WERI-Rb-1 (cell line): ENCODE measurements around the gene TEAD1.

ENCODE experiments used
- DNase-seq: peaks from one replicate; pipeline ENCODE4 v3.0.0-alpha.2; 2020
- H3K27ac ChIP-seq: fragments of 250-450 bp; sonication (Bioruptor Pico); 2 replicates; pipeline ENCODE4 v1.5.1; 2020; ENCODE audit warnings: mild to moderate bottlenecking, moderate library complexity
- H3K27me3 ChIP-seq: fragments of 250-450 bp; sonication (Bioruptor Pico); 2 replicates; pipeline ENCODE4 v1.5.1; 2021; ENCODE audit warnings: mild to moderate bottlenecking, low read depth, moderate library complexity; ENCODE audit not compliant: insufficient read depth, severe bottlenecking
- H3K36me3 ChIP-seq: fragments of 250-450 bp; sonication (Bioruptor Pico); 2 replicates; pipeline ENCODE4 v1.5.1; 2020; ENCODE audit warnings: mild to moderate bottlenecking, moderate library complexity
- H3K4me3 ChIP-seq: 2 replicates; pipeline ENCODE4 v1.5.1; 2011; ENCODE audit warnings: low read depth, mild to moderate bottlenecking, control low read depth, low read length
- H3K9me3 ChIP-seq: fragments of 250-450 bp; sonication (Bioruptor Pico); 2 replicates; pipeline ENCODE4 v1.5.1; 2021; ENCODE audit warnings: mild to moderate bottlenecking, moderate library complexity; ENCODE audit not compliant: severe bottlenecking
- TF ChIP-seq, protein P1 (sequence below): IDR thresholded peaks from 2 replicates; pipeline ENCODE4 v1.5.1; 2011; ENCODE audit warnings: low read depth, mild to moderate bottlenecking, control low read depth, inconsistent platforms, low read length

Gene TEAD1

DNA sequence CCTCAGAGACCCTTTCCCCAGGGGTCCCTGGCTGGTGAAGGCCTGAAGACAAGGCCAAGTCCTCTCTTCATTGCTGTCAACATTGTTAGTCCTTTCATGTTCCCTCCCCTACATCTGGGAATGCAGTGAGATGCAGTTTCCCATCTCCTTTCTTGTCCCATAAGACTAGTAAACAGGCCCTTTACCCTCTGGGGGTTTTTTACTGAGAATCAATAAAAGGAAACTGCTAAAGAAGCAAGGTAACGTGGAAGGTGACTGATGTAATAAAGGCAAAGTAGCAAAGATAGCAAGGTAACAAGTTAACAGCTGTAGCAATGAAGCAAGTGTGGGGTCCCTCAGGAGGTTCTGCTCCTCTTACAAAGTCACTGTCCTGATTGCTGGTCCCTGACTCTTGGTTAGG, 37.3 kb downstream of the TEAD1 start:
- Histone ChIP-seq H3K9me3 (no peaks in the 10 kb centered on the region), H3K4me3 (no peak overlapping the region), H3K27ac (no peak overlapping the region), H3K27me3 (no peaks in the 10 kb centered on the region), H3K36me3 (no peaks in the 10 kb centered on the region)
- no peak for DNase-seq
- TF ChIP-seq, protein P1, sequence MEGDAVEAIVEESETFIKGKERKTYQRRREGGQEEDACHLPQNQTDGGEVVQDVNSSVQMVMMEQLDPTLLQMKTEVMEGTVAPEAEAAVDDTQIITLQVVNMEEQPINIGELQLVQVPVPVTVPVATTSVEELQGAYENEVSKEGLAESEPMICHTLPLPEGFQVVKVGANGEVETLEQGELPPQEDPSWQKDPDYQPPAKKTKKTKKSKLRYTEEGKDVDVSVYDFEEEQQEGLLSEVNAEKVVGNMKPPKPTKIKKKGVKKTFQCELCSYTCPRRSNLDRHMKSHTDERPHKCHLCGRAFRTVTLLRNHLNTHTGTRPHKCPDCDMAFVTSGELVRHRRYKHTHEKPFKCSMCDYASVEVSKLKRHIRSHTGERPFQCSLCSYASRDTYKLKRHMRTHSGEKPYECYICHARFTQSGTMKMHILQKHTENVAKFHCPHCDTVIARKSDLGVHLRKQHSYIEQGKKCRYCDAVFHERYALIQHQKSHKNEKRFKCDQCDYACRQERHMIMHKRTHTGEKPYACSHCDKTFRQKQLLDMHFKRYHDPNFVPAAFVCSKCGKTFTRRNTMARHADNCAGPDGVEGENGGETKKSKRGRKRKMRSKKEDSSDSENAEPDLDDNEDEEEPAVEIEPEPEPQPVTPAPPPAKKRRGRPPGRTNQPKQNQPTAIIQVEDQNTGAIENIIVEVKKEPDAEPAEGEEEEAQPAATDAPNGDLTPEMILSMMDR, result no peak

GRCh38 chr11:12712132-12712531, 37.9 kb downstream of the TEAD1 start:
- H3K9me3 ChIP-seq, result no peaks in the 10 kb centered on the region
- DNase-seq, result no peak

DNA sequence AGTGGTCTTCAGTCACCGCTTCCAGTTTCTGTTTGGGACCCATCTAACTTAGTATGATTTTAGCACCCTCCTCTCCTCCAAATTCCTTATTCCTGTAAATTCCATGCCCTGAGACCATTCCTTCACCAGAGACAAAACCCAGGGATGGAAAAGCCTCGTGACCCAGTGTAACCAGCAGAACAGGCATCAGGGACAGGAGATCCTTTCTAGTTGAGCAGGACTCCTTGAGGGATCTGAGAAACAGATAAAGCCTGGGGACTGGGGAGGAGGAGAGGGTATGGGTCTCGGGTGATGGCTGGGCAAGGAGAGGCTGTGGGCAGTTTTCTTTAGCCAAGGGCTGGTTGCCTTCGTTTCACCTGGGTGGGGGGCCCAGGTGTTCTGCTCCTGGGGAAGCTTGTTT, 40.9 kb downstream of the TEAD1 start:
- TF ChIP-seq, protein P1, result no peak
- DNase-seq, result no peak
- H3K36me3 ChIP-seq, result no peaks in the 10 kb centered on the region
- no peak overlapping the region for H3K4me3 ChIP-seq
- H3K9me3 ChIP-seq, result no peaks in the 10 kb centered on the region
- H3K27ac ChIP-seq, result no peak overlapping the region
- no peaks in the 10 kb centered on the region for H3K27me3 ChIP-seq

More at GRCh38 chr11:12712132-12712531, 37.9 kb downstream of the TEAD1 start:
- Histone ChIP-seq H3K4me3 (no peak overlapping the region), H3K36me3 (no peaks in the 10 kb centered on the region), H3K27me3 (no peaks in the 10 kb centered on the region), H3K27ac (no peak overlapping the region)
- TF ChIP-seq, protein P1, result no peak

GRCh38 chr11:12715941-12716340, 41.7 kb downstream of the TEAD1 start:
- TF ChIP-seq, protein P1, result no peak

DNA sequence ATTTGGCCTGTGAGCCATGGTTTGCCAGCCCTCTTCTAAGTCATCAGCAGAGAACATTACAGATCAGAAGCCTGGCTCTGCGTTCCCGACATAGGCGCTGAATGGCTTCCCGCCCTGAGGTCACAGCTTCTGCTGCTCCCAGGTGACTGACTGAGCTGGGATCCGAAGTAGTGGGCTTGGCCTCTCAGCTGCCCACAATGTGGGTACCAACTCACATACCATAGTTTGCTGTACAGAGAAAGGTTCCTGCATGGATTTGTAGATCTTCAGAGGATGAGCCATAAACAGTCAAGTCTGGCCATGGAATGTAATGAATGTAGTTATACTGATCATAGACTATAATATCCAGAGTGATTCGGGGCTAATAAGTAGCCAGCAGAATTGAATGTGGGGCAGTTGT, 42.6 kb downstream of the TEAD1 start:
- no peaks in the 10 kb centered on the region for H3K36me3 ChIP-seq
- no peak overlapping the region for H3K27ac ChIP-seq
- TF ChIP-seq, protein P1, result no peak
- H3K27me3 ChIP-seq, result no peaks in the 10 kb centered on the region
- no peak for DNase-seq
- H3K4me3 ChIP-seq, result no peak overlapping the region
- H3K9me3 ChIP-seq, result no peaks in the 10 kb centered on the region

More at GRCh38 chr11:12715941-12716340, 41.7 kb downstream of the TEAD1 start:
- Histone ChIP-seq H3K36me3 (no peaks in the 10 kb centered on the region), H3K9me3 (no peaks in the 10 kb centered on the region), H3K27ac (no peak overlapping the region), H3K4me3 (no peak overlapping the region), H3K27me3 (no peaks in the 10 kb centered on the region)
- no peak for DNase-seq

- no peak for DNase-seq
- TF ChIP-seq, protein P1, result no peak
- Histone ChIP-seq H3K9me3 (no peaks in the 10 kb centered on the region), H3K4me3 (no peak overlapping the region), H3K27ac (no peak overlapping the region), H3K36me3 (no peaks in the 10 kb centered on the region), H3K27me3 (no peaks in the 10 kb centered on the region)
Observed at GRCh38 chr11:12717851-12718291, 43.6 kb downstream of the TEAD1 start.
